SK-N-SH treated with all-trans-retinoic acid at 6 μM for 48 hours (cell line): Measurements from ENCODE around the gene LUC7L2.
"Not testable (repeated sequence)": the region's sequence is repeated elsewhere in the genome, so short reads cannot be mapped to it uniquely, and the experiment has no call there.

Experiments
- ATAC-seq: fragments of 200-7000 bp; cut with Tn5 transposase; 3 replicates; pipeline ENCODE4 v1.9.1; 2020; ENCODE audit warnings: mild to moderate bottlenecking, moderate library complexity
- ARNTL ChIP-seq: fragments of 450-650 bp; formaldehyde crosslinking; IDR thresholded peaks from 2 replicates; pipeline ENCODE4 v1.5.0; 2020; ENCODE audit warnings: low read depth, mild to moderate bottlenecking, moderate library complexity, borderline replicate concordance
- CSDC2 ChIP-seq: fragments of 250-450 bp; sonication (Bioruptor Pico); IDR thresholded peaks from 2 replicates; pipeline ENCODE4 v1.5.0; 2020; ENCODE audit warnings: mild to moderate bottlenecking, moderate library complexity
- ESRRG ChIP-seq: fragments of 250-450 bp; sonication (Bioruptor Pico); IDR thresholded peaks from 2 replicates; pipeline ENCODE4 v1.6.1; 2021; ENCODE audit warnings: mild to moderate bottlenecking
- GLIS3 ChIP-seq: fragments of 250-450 bp; sonication (Bioruptor Pico); IDR thresholded peaks from 2 replicates; pipeline ENCODE4 v1.5.0; 2020; ENCODE audit warnings: mild to moderate bottlenecking, moderate library complexity
- ISL1 ChIP-seq: fragments of 250-450 bp; sonication (Bioruptor Pico); IDR thresholded peaks from 2 replicates; pipeline ENCODE4 v2.1.2; 2022; ENCODE audit warnings: mild to moderate bottlenecking, moderate library complexity
- OSR1 ChIP-seq: fragments of 250-450 bp; sonication (Bioruptor Pico); IDR thresholded peaks from 2 replicates; pipeline ENCODE4 v1.8.0; 2022; ENCODE audit warnings: moderate library complexity, mild to moderate bottlenecking, inconsistent platforms
- PATZ1 ChIP-seq: fragments of 250-450 bp; sonication (Bioruptor Pico); IDR thresholded peaks from 2 replicates; pipeline ENCODE4 v1.8.0; 2020; ENCODE audit warnings: mild to moderate bottlenecking, moderate library complexity, borderline replicate concordance
- PPARA ChIP-seq: fragments of 250-450 bp; sonication (Bioruptor Pico); IDR thresholded peaks from 2 replicates; pipeline ENCODE4 v1.5.0; 2020; ENCODE audit warnings: mild to moderate bottlenecking, borderline replicate concordance
- SNAI2 ChIP-seq: fragments of 250-450 bp; sonication (Bioruptor Pico); IDR thresholded peaks from 2 replicates; pipeline ENCODE4 v1.5.0; 2020; ENCODE audit warnings: mild to moderate bottlenecking, moderate library complexity
- TCF4 ChIP-seq: fragments of 250-450 bp; sonication (Bioruptor Pico); IDR thresholded peaks from 2 replicates; pipeline ENCODE4 v1.8.0; 2021; ENCODE audit warnings: mild to moderate bottlenecking, moderate library complexity, borderline replicate concordance
- TOX ChIP-seq: fragments of 250-450 bp; sonication (Bioruptor Pico); IDR thresholded peaks from 2 replicates; pipeline ENCODE4 v1.8.0; 2021; ENCODE audit warnings: mild to moderate bottlenecking, moderate library complexity, borderline replicate concordance
- ZC3H10 ChIP-seq: fragments of 250-450 bp; sonication (Bioruptor Pico); IDR thresholded peaks from 2 replicates; pipeline ENCODE4 v1.5.1; 2021; ENCODE audit warnings: mild to moderate bottlenecking, moderate library complexity
- ZFP3 ChIP-seq: fragments of 250-450 bp; sonication (Bioruptor Pico); IDR thresholded peaks from 2 replicates; pipeline ENCODE4 v1.5.0; 2020; ENCODE audit warnings: mild to moderate bottlenecking, moderate library complexity
- ZFP30 ChIP-seq: fragments of 450-650 bp; formaldehyde crosslinking; IDR thresholded peaks from 2 replicates; pipeline ENCODE4 v1.5.0; 2022; ENCODE audit warnings: mild to moderate bottlenecking, moderate library complexity
- ZNF565 ChIP-seq: fragments of 450-650 bp; formaldehyde crosslinking; conservative IDR thresholded peaks from 2 replicates; pipeline ENCODE4 v1.5.0; 2020; ENCODE audit warnings: low read depth, mild to moderate bottlenecking, moderate library complexity
- ZNF70 ChIP-seq: fragments of 450-650 bp; formaldehyde crosslinking; IDR thresholded peaks from 2 replicates; pipeline ENCODE4 v1.5.0; 2020; ENCODE audit warnings: mild to moderate bottlenecking, moderate library complexity
- TF ChIP-seq, protein P1 (sequence below): fragments of 250-450 bp; sonication (Bioruptor Pico); IDR thresholded peaks from 2 replicates; pipeline ENCODE4 v1.8.0; 2021; ENCODE audit warnings: low read depth, mild to moderate bottlenecking, moderate library complexity, borderline replicate concordance
- TF ChIP-seq, protein P2 (sequence below): fragments of 250-450 bp; sonication (Bioruptor Pico); IDR thresholded peaks from 2 replicates; pipeline ENCODE4 v1.5.1; 2020; ENCODE audit warnings: low read depth, mild to moderate bottlenecking, moderate library complexity
- TF ChIP-seq, protein P3 (sequence below): fragments of 250-450 bp; sonication (Bioruptor Pico); IDR thresholded peaks from 2 replicates; pipeline ENCODE4 v1.5.0; 2020; ENCODE audit warnings: mild to moderate bottlenecking, moderate library complexity

LUC7L2 gene

DNA sequence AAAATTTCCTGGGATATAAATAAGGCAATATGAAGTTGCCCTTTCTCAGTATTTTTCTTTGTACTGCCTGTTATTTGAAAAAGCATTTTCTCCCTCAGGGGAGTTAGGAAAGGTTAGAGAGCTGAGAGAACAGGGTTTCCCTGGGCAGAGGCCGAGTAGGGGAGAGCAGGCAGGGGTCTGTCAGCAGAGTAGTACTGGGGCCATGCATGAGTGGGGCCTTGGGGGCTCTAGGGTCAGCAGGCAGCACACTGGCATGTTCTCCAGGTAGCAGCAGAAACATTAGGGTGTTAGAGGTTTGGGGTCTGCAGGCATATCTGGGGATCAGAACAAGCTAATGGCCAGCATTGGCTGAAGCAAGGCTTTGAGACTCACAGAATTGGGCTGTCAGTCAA, 67.3 kb downstream of the LUC7L2 start:
- peak; percentile 10; the same call in 2 of the 3 replicates for ATAC-seq
- TF ChIP-seq ZNF70 (no peak), ESRRG (CRISPR knock-in tag) (no peak), ZFP30 (CRISPR knock-in tag) (no peak), GLIS3 (no peak), ISL1 (CRISPR knock-in tag) (no peak), TCF4 (CRISPR knock-in tag) (no peak), ZNF565 (CRISPR knock-in tag) (no peak), CSDC2 (no peak), PPARA (CRISPR knock-in tag) (no peak)
- TF ChIP-seq, protein P1, sequence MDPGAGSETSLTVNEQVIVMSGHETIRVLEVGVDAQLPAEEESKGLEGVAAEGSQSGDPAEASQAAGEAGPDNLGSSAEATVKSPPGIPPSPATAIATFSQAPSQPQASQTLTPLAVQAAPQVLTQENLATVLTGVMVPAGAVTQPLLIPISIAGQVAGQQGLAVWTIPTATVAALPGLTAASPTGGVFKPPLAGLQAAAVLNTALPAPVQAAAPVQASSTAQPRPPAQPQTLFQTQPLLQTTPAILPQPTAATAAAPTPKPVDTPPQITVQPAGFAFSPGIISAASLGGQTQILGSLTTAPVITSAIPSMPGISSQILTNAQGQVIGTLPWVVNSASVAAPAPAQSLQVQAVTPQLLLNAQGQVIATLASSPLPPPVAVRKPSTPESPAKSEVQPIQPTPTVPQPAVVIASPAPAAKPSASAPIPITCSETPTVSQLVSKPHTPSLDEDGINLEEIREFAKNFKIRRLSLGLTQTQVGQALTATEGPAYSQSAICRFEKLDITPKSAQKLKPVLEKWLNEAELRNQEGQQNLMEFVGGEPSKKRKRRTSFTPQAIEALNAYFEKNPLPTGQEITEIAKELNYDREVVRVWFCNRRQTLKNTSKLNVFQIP = no peak
- TF ChIP-seq, protein P2, sequence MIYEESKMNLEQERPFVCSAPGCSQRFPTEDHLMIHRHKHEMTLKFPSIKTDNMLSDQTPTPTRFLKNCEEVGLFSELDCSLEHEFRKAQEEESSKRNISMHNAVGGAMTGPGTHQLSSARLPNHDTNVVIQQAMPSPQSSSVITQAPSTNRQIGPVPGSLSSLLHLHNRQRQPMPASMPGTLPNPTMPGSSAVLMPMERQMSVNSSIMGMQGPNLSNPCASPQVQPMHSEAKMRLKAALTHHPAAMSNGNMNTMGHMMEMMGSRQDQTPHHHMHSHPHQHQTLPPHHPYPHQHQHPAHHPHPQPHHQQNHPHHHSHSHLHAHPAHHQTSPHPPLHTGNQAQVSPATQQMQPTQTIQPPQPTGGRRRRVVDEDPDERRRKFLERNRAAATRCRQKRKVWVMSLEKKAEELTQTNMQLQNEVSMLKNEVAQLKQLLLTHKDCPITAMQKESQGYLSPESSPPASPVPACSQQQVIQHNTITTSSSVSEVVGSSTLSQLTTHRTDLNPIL (CRISPR knock-in tag) = no peak
- TF ChIP-seq, protein P3, sequence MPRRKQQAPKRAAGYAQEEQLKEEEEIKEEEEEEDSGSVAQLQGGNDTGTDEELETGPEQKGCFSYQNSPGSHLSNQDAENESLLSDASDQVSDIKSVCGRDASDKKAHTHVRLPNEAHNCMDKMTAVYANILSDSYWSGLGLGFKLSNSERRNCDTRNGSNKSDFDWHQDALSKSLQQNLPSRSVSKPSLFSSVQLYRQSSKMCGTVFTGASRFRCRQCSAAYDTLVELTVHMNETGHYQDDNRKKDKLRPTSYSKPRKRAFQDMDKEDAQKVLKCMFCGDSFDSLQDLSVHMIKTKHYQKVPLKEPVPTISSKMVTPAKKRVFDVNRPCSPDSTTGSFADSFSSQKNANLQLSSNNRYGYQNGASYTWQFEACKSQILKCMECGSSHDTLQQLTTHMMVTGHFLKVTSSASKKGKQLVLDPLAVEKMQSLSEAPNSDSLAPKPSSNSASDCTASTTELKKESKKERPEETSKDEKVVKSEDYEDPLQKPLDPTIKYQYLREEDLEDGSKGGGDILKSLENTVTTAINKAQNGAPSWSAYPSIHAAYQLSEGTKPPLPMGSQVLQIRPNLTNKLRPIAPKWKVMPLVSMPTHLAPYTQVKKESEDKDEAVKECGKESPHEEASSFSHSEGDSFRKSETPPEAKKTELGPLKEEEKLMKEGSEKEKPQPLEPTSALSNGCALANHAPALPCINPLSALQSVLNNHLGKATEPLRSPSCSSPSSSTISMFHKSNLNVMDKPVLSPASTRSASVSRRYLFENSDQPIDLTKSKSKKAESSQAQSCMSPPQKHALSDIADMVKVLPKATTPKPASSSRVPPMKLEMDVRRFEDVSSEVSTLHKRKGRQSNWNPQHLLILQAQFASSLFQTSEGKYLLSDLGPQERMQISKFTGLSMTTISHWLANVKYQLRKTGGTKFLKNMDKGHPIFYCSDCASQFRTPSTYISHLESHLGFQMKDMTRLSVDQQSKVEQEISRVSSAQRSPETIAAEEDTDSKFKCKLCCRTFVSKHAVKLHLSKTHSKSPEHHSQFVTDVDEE (CRISPR knock-in tag) = no peak

GRCh38 chr7:139427788-139428187, 68.1 kb downstream of the LUC7L2 start:
- TF ChIP-seq PPARA (CRISPR knock-in tag) (no peak), GLIS3 (no peak), SNAI2 (no peak), ZC3H10 (CRISPR knock-in tag) (no peak), ZFP30 (CRISPR knock-in tag) (no peak), ARNTL (CRISPR knock-in tag) (no peak), OSR1 (CRISPR knock-in tag) (no peak), ZNF70 (no peak), ZNF565 (CRISPR knock-in tag) (no peak), TOX (CRISPR knock-in tag) (no peak), PATZ1 (CRISPR knock-in tag) (no peak), ZFP3 (CRISPR knock-in tag) (no peak)
- TF ChIP-seq, protein P1 = no peak
- TF ChIP-seq, protein P3 (CRISPR knock-in tag) = no peak
- ATAC-seq = no peak

DNA sequence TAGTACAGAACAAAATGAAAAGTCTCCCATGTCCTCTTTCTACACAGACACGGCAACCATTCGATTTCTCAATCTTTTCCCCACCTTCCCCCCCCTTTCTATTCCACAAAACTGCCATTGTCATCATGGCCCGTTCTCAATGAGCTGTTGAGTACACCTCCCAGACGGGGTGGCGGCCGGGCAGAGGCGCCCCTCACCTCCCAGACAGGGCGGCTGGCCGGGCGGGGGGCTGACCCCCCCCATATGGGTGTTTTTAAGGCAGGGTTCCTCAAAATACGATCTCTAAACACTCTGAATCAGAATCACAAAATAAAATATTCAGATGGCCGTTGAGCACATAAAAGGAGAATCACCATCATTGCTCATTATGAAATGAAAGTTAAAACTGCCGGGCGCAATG, 70.0 kb downstream of the LUC7L2 start:
- not testable (repeated sequence) for ATAC-seq
